ENCODE results near the gene IGF2R. TPM values are rescaled to one million over a fixed set of nuclear protein-coding genes. Genes with fewer than 3 reads are reported as not detected.

The IGF2R gene
- total and polyA plus RNA-seq, 2 of the 13 experiments (the other 11 are each of a cell fraction or from before 2014, with no cell fraction given), result 38.3 to 70.0 TPM

GRCh38 chr6:159969204-159969912 lies 476 bp downstream of the IGF2R start (continued):
- TF ChIP-seq, protein P1, sequence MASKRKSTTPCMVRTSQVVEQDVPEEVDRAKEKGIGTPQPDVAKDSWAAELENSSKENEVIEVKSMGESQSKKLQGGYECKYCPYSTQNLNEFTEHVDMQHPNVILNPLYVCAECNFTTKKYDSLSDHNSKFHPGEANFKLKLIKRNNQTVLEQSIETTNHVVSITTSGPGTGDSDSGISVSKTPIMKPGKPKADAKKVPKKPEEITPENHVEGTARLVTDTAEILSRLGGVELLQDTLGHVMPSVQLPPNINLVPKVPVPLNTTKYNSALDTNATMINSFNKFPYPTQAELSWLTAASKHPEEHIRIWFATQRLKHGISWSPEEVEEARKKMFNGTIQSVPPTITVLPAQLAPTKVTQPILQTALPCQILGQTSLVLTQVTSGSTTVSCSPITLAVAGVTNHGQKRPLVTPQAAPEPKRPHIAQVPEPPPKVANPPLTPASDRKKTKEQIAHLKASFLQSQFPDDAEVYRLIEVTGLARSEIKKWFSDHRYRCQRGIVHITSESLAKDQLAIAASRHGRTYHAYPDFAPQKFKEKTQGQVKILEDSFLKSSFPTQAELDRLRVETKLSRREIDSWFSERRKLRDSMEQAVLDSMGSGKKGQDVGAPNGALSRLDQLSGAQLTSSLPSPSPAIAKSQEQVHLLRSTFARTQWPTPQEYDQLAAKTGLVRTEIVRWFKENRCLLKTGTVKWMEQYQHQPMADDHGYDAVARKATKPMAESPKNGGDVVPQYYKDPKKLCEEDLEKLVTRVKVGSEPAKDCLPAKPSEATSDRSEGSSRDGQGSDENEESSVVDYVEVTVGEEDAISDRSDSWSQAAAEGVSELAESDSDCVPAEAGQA (IDR thresholded peaks at IDR 0.05; ENCODE audit: low read depth), result no peak
- TF ChIP-seq, protein P1 (CRISPR knock-in tag; IDR thresholded peaks at IDR 0.05; ENCODE audit: borderline replicate concordance), result no peak
- no peak for TF ChIP-seq AKAP8 (CRISPR knock-in tag; IDR thresholded peaks at IDR 0.05)
- TF ChIP-seq GMEB1 (CRISPR knock-in tag; IDR thresholded peaks at IDR 0.05; ENCODE audit: borderline replicate concordance), result no peak
- no peak for TF ChIP-seq ZNF546 (CRISPR knock-in tag; conservative IDR thresholded peaks at IDR 0.05)
- TF ChIP-seq KDM2A (CRISPR knock-in tag; IDR thresholded peaks at IDR 0.05; ENCODE audit: borderline replicate concordance, low read depth), result peak; percentile 33; the same call in 1 of the 2 replicates
- no peak for TF ChIP-seq PLRG1 (conservative IDR thresholded peaks at IDR 0.05)
- no peak for TF ChIP-seq TBX3 (IDR thresholded peaks at IDR 0.05; ENCODE audit: borderline replicate concordance)
- TF ChIP-seq ZNF382 (CRISPR knock-in tag; IDR thresholded peaks at IDR 0.05; ENCODE audit: borderline replicate concordance), result no peak
- TF ChIP-seq SOX13 (IDR thresholded peaks at IDR 0.05), result no peak
- no peak for TF ChIP-seq SOX13 (CRISPR knock-in tag; conservative IDR thresholded peaks at IDR 0.05 in 1 of 2, IDR thresholded peaks at IDR 0.05 in 1 of 2)
- TF ChIP-seq EED (CRISPR knock-in tag; IDR thresholded peaks at IDR 0.05), result peak; percentile 72; the same call in 1 of the 2 replicates
- TF ChIP-seq MAZ (IDR thresholded peaks at IDR 0.05; ENCODE audit: borderline replicate concordance, low read depth, low read length), result no peak
- TF ChIP-seq MAZ (CRISPR knock-in tag; IDR thresholded peaks at IDR 0.05; ENCODE audit: low read depth), result peak; percentile 52; the same call in 1 of the 2 replicates
- no peak for TF ChIP-seq KLF9 (CRISPR knock-in tag; IDR thresholded peaks at IDR 0.05; ENCODE audit: low read depth)
- no peak for TF ChIP-seq CBX2 (IDR thresholded peaks at IDR 0.05; ENCODE audit: low read depth, low read length)
- TF ChIP-seq CBX2 (CRISPR knock-in tag; IDR thresholded peaks at IDR 0.05; ENCODE audit: low read depth), result no peak

All from HepG2 (cell line).